Right lobe of liver (tissue), 6 donors: Measurements from ENCODE around the gene UBE2O. TPM values are rescaled to one million over a fixed set of nuclear protein-coding genes. Genes with fewer than 3 reads are reported as not detected.
A peak's percentile ranks its signal among the peaks of the same experiment; 100 is the strongest.

ENCODE experiments used
- ATAC-seq, 4 donors: fragments of 200-7000 bp; cut with Tn5 transposase; one replicate each; pipeline ENCODE4 v1.9.1; 2020; ENCODE audit warnings: mild to moderate bottlenecking in 4 of 4, moderate library complexity in 4 of 4
- DNase-seq, 3 donors: peaks; one replicate each; pipeline ENCODE4 v3.0.0-alpha.2; 2020
- H3K27ac ChIP-seq, 3 donors: fragments of 200-600 bp; one replicate each; pipeline ENCODE4 v1.8.0; 2022
- H3K27me3 ChIP-seq, 2 donors: fragments of 200-600 bp; one replicate each; pipeline ENCODE4 v1.8.0; 2022
- H3K36me3 ChIP-seq, 4 donors: fragments of 200-600 bp; sonication (generic) in 1 of 4; one replicate each; pipeline versions ENCODE4 v1.5.1 to v1.8.0; 2017 to 2022; ENCODE audit warnings: control low read depth in 1 of 4
- H3K4me1 ChIP-seq, 4 donors: fragments of 200-600 bp; sonication (generic) in 1 of 4; one replicate each; pipeline versions ENCODE4 v1.5.1 to v1.8.0; 2017 to 2022; ENCODE audit warnings: control low read depth in 1 of 4
- H3K4me3 ChIP-seq, 3 donors: fragments of 200-600 bp; one replicate each; pipeline ENCODE4 v1.8.0; 2022
- H3K9me3 ChIP-seq, 4 donors: fragments of 200-600 bp; sonication (generic) in 1 of 4; one replicate each; pipeline versions ENCODE4 v1.5.1 to v1.8.0; 2017 to 2022; ENCODE audit warnings: control low read depth in 1 of 4
- POLR2A ChIP-seq: fragments of 450-650 bp; IDR thresholded peaks from one replicate; pipeline ENCODE4 v1.6.1; 2017; ENCODE audit warnings: antibody characterized with exemption, mild to moderate bottlenecking
- WGBS: methylation state at CpG from one replicate; pipeline ENCODE4 v1.1.6; 2018; ENCODE audit warnings: low coverage, low lambda C conversion rate; ENCODE audit not compliant: insufficient coverage; ENCODE audit errors: missing lambda C conversion rate; 5-methylcytosine and 5-hydroxymethylcytosine counted together
- intact Hi-C, 2 donors: fragments of 100-400 bp; cut with DNase I; formaldehyde crosslinking; loops; one replicate each; pipeline versions ENCODE4 v1.11.2 to v1.14.1; 2022
- total RNA-seq, 6 experiments: library from RNA; depleted of rRNA in 2 of 6; stranded (reverse); fragments of >200 nt in 2 of 6; fragmentation: NEBNext Ultra II Directional in 3 of 6; extraction: Animal tissue kit (Norgen Biotek cat#: 25700) in 3 of 6; gene quantifications; one replicate each; pipeline versions ENCODE4 v1.1.0 to v1.2.4, GENCODE V29; 2016 to 2023
- TF ChIP-seq, protein P1 (sequence below), 4 donors: fragments of 200-600 bp in 3 of 4; fragments of 450-650 bp in 1 of 4; IDR thresholded peaks; one replicate each; pipeline versions ENCODE4 v1.5.1 to v1.8.0; 2016 to 2022; ENCODE audit warnings: antibody characterized with exemption in 4 of 4, mild to moderate bottlenecking in 2 of 4
- donor health status: DM: no; HTN: yes; CAD: no.
- donor health status: DM: no; HTN: no; CAD: no.
- donor health status: DM: no; HTN: no; CAD: no.
- donor health status: DM: no; HTN: yes; CAD: no.
- donor health status: DM: no; HTN: yes; CAD: no.

The UBE2O gene
- total RNA-seq, 6 experiments from 2014 or later = 10.0 to 12.9 (median 12.0) TPM

- H3K9me3 ChIP-seq = no peaks in the 10 kb centered on the region
- ATAC-seq = no peak
- no peak overlapping the region for H3K4me3 ChIP-seq
- DNase-seq = no peak
- TF ChIP-seq POLR2A = no peak
- TF ChIP-seq, protein P1, sequence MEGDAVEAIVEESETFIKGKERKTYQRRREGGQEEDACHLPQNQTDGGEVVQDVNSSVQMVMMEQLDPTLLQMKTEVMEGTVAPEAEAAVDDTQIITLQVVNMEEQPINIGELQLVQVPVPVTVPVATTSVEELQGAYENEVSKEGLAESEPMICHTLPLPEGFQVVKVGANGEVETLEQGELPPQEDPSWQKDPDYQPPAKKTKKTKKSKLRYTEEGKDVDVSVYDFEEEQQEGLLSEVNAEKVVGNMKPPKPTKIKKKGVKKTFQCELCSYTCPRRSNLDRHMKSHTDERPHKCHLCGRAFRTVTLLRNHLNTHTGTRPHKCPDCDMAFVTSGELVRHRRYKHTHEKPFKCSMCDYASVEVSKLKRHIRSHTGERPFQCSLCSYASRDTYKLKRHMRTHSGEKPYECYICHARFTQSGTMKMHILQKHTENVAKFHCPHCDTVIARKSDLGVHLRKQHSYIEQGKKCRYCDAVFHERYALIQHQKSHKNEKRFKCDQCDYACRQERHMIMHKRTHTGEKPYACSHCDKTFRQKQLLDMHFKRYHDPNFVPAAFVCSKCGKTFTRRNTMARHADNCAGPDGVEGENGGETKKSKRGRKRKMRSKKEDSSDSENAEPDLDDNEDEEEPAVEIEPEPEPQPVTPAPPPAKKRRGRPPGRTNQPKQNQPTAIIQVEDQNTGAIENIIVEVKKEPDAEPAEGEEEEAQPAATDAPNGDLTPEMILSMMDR (IDR thresholded peaks at IDR 0.05) = no peak
- intact Hi-C loops = loop anchor here in 1 of 2 donors (10.0 kb wide), 1 partner anchor 100 kb away; the partner anchor contains the start of gene RHBDF2
- peaks cover 0 to 15% (median 4%) of the 10 kb centered on the region in 4 donors for H3K4me1 ChIP-seq
- no peak overlapping the region for H3K27ac ChIP-seq
- no peaks in the 10 kb centered on the region for H3K27me3 ChIP-seq
- peaks cover 0 to 26% (median 0%) of the 10 kb centered on the region in 4 donors for H3K36me3 ChIP-seq
- 97% methylated on average over 15 of the region's 25 CpGs for WGBS
Measured at GRCh38 chr17:76404976-76405563, 47.9 kb downstream of the UBE2O start.

- ATAC-seq (no peak), DNase-seq (no peak)
- H3K27me3 ChIP-seq = no peaks in the 10 kb centered on the region
- H3K9me3 ChIP-seq = no peaks in the 10 kb centered on the region
- H3K4me3 ChIP-seq = no peak overlapping the region
- peaks cover 0 to 15% (median 4%) of the 10 kb centered on the region in 4 donors for H3K4me1 ChIP-seq
- peaks cover 0 to 34% (median 0%) of the 10 kb centered on the region in 4 donors for H3K36me3 ChIP-seq
- no peak overlapping the region for H3K27ac ChIP-seq
- TF ChIP-seq, protein P1 (IDR thresholded peaks at IDR 0.05) = no peak
- no peak for TF ChIP-seq POLR2A
- 85% methylated on average over 6 of the region's 6 CpGs for WGBS
- intact Hi-C loops = loop anchor here in 1 of 2 donors (10.0 kb wide), 1 partner anchor 101 kb away; the partner anchor contains the start of gene RHBDF2
Measured at GRCh38 chr17:76404256-76404655, 48.7 kb downstream of the UBE2O start.

- H3K36me3 ChIP-seq = peaks cover 0 to 47% (median 0%) of the 10 kb centered on the region in 4 donors
- H3K4me1 ChIP-seq = peaks cover 0 to 4% (median 0%) of the 10 kb centered on the region in 4 donors
- no peaks in the 10 kb centered on the region for H3K9me3 ChIP-seq
- WGBS = 68% methylated on average over 2 of the region's 5 CpGs
- TF ChIP-seq POLR2A = no peak
- TF ChIP-seq, protein P1 (IDR thresholded peaks at IDR 0.05) = no peak
- DNase-seq (peak in 1 of 3 donors; percentile 16), ATAC-seq (no peak)
- no peak overlapping the region for H3K4me3 ChIP-seq
- no peaks in the 10 kb centered on the region for H3K27me3 ChIP-seq
- H3K27ac ChIP-seq = no peak overlapping the region
- intact Hi-C loops = loop anchor here in 1 of 2 donors (10.0 kb wide), 1 partner anchor 102 kb away; the partner anchor contains the start of gene RHBDF2
Measured at GRCh38 chr17:76402711-76403110, 50.2 kb downstream of the UBE2O start.

- Histone ChIP-seq H3K4me1 (no peaks in the 10 kb centered on the region), H3K4me3 (no peak overlapping the region), H3K9me3 (no peaks in the 10 kb centered on the region), H3K27me3 (no peaks in the 10 kb centered on the region), H3K27ac (no peak overlapping the region), H3K36me3 (peaks cover 0 to 66% (median 4%) of the 10 kb centered on the region in 4 donors)
- WGBS = 90% methylated on average over 16 of the region's 33 CpGs
- intact Hi-C loops = loop anchor here in 1 of 2 donors (5.0 to 10.0 kb wide), 2 partner anchors 92 to 105 kb away; partner anchors contain the start of genes QRICH2 and RHBDF2
- no peak for DNase-seq
- no peak for ATAC-seq
- TF ChIP-seq, protein P1 (IDR thresholded peaks at IDR 0.05) = no peak
- TF ChIP-seq POLR2A = no peak
Measured at GRCh38 chr17:76399175-76400172, 53.5 kb downstream of the UBE2O start.
